Stomach (tissue), 4 donors: ENCODE results near the gene ALDH1A1.

ENCODE experiments used
- CTCF ChIP-seq, 7 experiments: fragments of 450-650 bp in 4 of 7; fragments of 200-600 bp in 3 of 7; sonication (generic) in 3 of 7; IDR thresholded peaks; one replicate each; pipeline ENCODE4 v1.5.1; 2016 to 2019; ENCODE audit warnings: antibody characterized with exemption in 7 of 7, control low read depth in 2 of 7, mild to moderate bottlenecking in 1 of 7
- EP300 ChIP-seq: sonication (generic); formaldehyde crosslinking; IDR thresholded peaks from one replicate; pipeline ENCODE4 v1.6.1; 2017; ENCODE audit warnings: antibody characterized with exemption
- POLR2A ChIP-seq, 4 donors: fragments of 450-650 bp; IDR thresholded peaks; one replicate each; pipeline ENCODE4 v1.6.1; 2016; ENCODE audit warnings: antibody characterized with exemption in 4 of 4, control low read depth in 2 of 4, mild to moderate bottlenecking in 1 of 4, moderate library complexity in 1 of 4

- TF ChIP-seq POLR2A (IDR thresholded peaks at IDR 0.05) (no peak), CTCF (IDR thresholded peaks at IDR 0.05) (no peak), EP300 (no peak)
These were observed 27.3 kb upstream of the ALDH1A1 start for GRCh38 chr9:72980183-72980582.
